Right lobe of liver (tissue), 4 donors: ENCODE results near the gene SLC16A10.

Source experiments
- POLR2A ChIP-seq: fragments of 450-650 bp; IDR thresholded peaks from one replicate; pipeline ENCODE4 v1.6.1; 2017; ENCODE audit warnings: antibody characterized with exemption, mild to moderate bottlenecking
- TF ChIP-seq, protein P1 (sequence below), 4 donors: fragments of 200-600 bp in 3 of 4; fragments of 450-650 bp in 1 of 4; IDR thresholded peaks; one replicate each; pipeline versions ENCODE4 v1.5.1 to v1.8.0; 2016 to 2022; ENCODE audit warnings: antibody characterized with exemption in 4 of 4, mild to moderate bottlenecking in 2 of 4
- donor health status: DM: no; HTN: no; CAD: no.
- donor health status: DM: no; HTN: no; CAD: no.
- donor health status: DM: no; HTN: yes; CAD: no.

- TF ChIP-seq, protein P1, sequence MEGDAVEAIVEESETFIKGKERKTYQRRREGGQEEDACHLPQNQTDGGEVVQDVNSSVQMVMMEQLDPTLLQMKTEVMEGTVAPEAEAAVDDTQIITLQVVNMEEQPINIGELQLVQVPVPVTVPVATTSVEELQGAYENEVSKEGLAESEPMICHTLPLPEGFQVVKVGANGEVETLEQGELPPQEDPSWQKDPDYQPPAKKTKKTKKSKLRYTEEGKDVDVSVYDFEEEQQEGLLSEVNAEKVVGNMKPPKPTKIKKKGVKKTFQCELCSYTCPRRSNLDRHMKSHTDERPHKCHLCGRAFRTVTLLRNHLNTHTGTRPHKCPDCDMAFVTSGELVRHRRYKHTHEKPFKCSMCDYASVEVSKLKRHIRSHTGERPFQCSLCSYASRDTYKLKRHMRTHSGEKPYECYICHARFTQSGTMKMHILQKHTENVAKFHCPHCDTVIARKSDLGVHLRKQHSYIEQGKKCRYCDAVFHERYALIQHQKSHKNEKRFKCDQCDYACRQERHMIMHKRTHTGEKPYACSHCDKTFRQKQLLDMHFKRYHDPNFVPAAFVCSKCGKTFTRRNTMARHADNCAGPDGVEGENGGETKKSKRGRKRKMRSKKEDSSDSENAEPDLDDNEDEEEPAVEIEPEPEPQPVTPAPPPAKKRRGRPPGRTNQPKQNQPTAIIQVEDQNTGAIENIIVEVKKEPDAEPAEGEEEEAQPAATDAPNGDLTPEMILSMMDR (IDR thresholded peaks at IDR 0.05) = no peak
- no peak for TF ChIP-seq POLR2A
These were observed 86.6 kb downstream of the SLC16A10 start for GRCh38 chr6:111173946-111174345.
